B cell (primary cell): ENCODE measurements around the gene MLIP. TPM values are rescaled to one million over a fixed set of nuclear protein-coding genes. Genes with fewer than 3 reads are reported as not detected.

Source experiments
- ATAC-seq: fragments of 200-7000 bp; cut with Tn5 transposase; one replicate; pipeline ENCODE4 v1.10.0; 2021; ENCODE audit warnings: low read depth, mild to moderate bottlenecking, moderate number of reproducible peaks, moderate library complexity
- CTCF ChIA-PET: fragments of 350-600 bp; sonication (Branson Sonifier 250); formaldehyde crosslinking; loops from one replicate; lab custom pipeline; 2021; ENCODE audit warnings: antibody characterized with exemption, inconsistent platforms; lab: Charles Lee
- POLR2A ChIA-PET: fragments of 350-600 bp; sonication (Branson Sonifier 250); formaldehyde crosslinking; loops from one replicate; lab custom pipeline; 2021; ENCODE audit warnings: antibody characterized with exemption; lab: Charles Lee
- DNase-seq: peaks from one replicate; pipeline ENCODE4 v3.0.0; 2013
- H2AFZ ChIP-seq: 2 replicates; pipeline ENCODE4 v1.6.1; 2012; ENCODE audit warnings: mild to moderate bottlenecking, low read depth, low read length; ENCODE audit not compliant: insufficient read depth, poor library complexity, severe bottlenecking
- H3K27ac ChIP-seq, 2 donors: 1 replicate in 1 of 2; 2 replicates in 1 of 2; pipeline ENCODE4 v1.5.1; 2012 to 2013; ENCODE audit warnings: low read length in 2 of 2, mild to moderate bottlenecking in 2 of 2, moderate library complexity in 1 of 2
- H3K27me3 ChIP-seq, 4 experiments: fragments of 200-600 bp in 1 of 4; sonication (generic) in 1 of 4; replicated peaks in 1 of 4; 1 replicate in 2 of 4; 2 replicates in 2 of 4; pipeline versions ENCODE4 v1.6.1 to v1.7.0; 2013 to 2016; ENCODE audit warnings: low read length in 3 of 4, mild to moderate bottlenecking in 2 of 4, mixed read lengths in 1 of 4, moderate library complexity in 1 of 4; ENCODE audit not compliant: insufficient read depth in 4 of 4, control insufficient read depth in 3 of 4; ENCODE audit errors: control extremely low read depth in 1 of 4
- H3K36me3 ChIP-seq, 2 experiments: replicated peaks in 1 of 2; 1 replicate in 1 of 2; 2 replicates in 1 of 2; pipeline versions ENCODE4 v1.6.1 to v1.7.1; 2013; ENCODE audit warnings: low read length in 1 of 2; ENCODE audit not compliant: insufficient read depth in 2 of 2, control insufficient read depth in 1 of 2; ENCODE audit errors: control extremely low read depth in 1 of 2, extremely low read depth in 1 of 2
- H3K4me1 ChIP-seq, 2 donors: fragments of 200-600 bp in 1 of 2; sonication (generic) in 1 of 2; 1 replicate in 1 of 2; 2 replicates in 1 of 2; pipeline versions ENCODE4 v1.5.1 to v1.6.1; 2013 to 2017; ENCODE audit warnings: low read length in 2 of 2; ENCODE audit not compliant: control insufficient read depth in 2 of 2, insufficient read depth in 2 of 2
- H3K4me2 ChIP-seq: replicated peaks from 2 replicates; pipeline ENCODE3; 2012; ENCODE audit warnings: mild to moderate bottlenecking, low read depth, low read length; ENCODE audit not compliant: poor library complexity, severe bottlenecking
- H3K4me3 ChIP-seq, 5 experiments: fragments of 200-600 bp in 1 of 5; sonication (generic) in 1 of 5; 1 replicate in 3 of 5; 2 replicates in 2 of 5; pipeline versions ENCODE4 v1.5.1 to v1.7.0; 2011 to 2016; ENCODE audit warnings: low read length in 4 of 5, mild to moderate bottlenecking in 4 of 5, low read depth in 2 of 5, control low read depth in 1 of 5, moderate library complexity in 1 of 5; ENCODE audit not compliant: insufficient read depth in 1 of 5; ENCODE audit errors: control extremely low read depth in 1 of 5, extremely low read depth in 1 of 5
- H3K79me2 ChIP-seq: fragments of 200-600 bp; sonication (generic); one replicate; pipeline ENCODE4 v1.6.0; 2016; ENCODE audit warnings: low read length; ENCODE audit not compliant: control insufficient read depth, insufficient read depth
- H3K9ac ChIP-seq: fragments of 200-600 bp; sonication (generic); 2 replicates; pipeline ENCODE4 v1.6.1; 2017; ENCODE audit warnings: mild to moderate bottlenecking, low read length, moderate library complexity
- H3K9me3 ChIP-seq, 3 donors: one replicate each; pipeline versions ENCODE4 v1.6.1 to v1.7.1; 2013; ENCODE audit warnings: low read length in 2 of 3; ENCODE audit not compliant: control insufficient read depth in 2 of 3, insufficient read depth in 1 of 3; ENCODE audit errors: control extremely low read depth in 1 of 3
- H4K20me1 ChIP-seq: 2 replicates; pipeline ENCODE4 v1.6.0; 2012; ENCODE audit warnings: mild to moderate bottlenecking, low read length; ENCODE audit not compliant: insufficient read depth, control insufficient read depth, poor library complexity, severe bottlenecking
- H3K27ac Mint-ChIP-seq: one replicate; pipeline ENCODE4 v1.8.0; 2021; ENCODE audit warnings: mixed read lengths
- H3K27me3 Mint-ChIP-seq: one replicate; pipeline ENCODE4 v1.8.0; 2021; ENCODE audit warnings: mixed read lengths
- H3K4me1 Mint-ChIP-seq: one replicate; pipeline ENCODE4 v1.8.0; 2021; ENCODE audit warnings: mixed read lengths
- H3K4me3 Mint-ChIP-seq: one replicate; pipeline ENCODE4 v1.8.0; 2021; ENCODE audit warnings: mixed read lengths
- H3K9me3 Mint-ChIP-seq: one replicate; pipeline ENCODE4 v1.8.0; 2022; ENCODE audit warnings: mixed read lengths; ENCODE audit not compliant: insufficient read depth
- CTCF ChIP-seq: fragments of 200-600 bp; IDR thresholded peaks from one replicate; pipeline ENCODE4 v1.8.0; 2022; ENCODE audit warnings: antibody characterized with exemption, mild to moderate bottlenecking
- EZH2 ChIP-seq: IDR thresholded peaks from 2 replicates; pipeline ENCODE4 v1.6.1; 2012; ENCODE audit warnings: borderline replicate concordance, low read depth, mild to moderate bottlenecking, moderate library complexity, low read length; ENCODE audit not compliant: insufficient read depth, poor library complexity, severe bottlenecking
- WGBS: methylation state at CpG from one replicate; pipeline ENCODE4 v1.1.5; 2013; ENCODE audit warnings: missing lambda C conversion rate; ENCODE audit not compliant: insufficient coverage; 5-methylcytosine and 5-hydroxymethylcytosine counted together
- intact Hi-C: fragments of 100-400 bp; cut with micrococcal nuclease; formaldehyde crosslinking; loops from one replicate; pipeline ENCODE4 v1.10.0; 2022
- polyA plus RNA-seq: library from polyadenylated mRNA; depleted of rRNA; stranded (reverse); fragments of >200 nt; gene quantifications from 2 replicates; pipeline ENCODE4 v1.2.3, GENCODE V29; 2012
- total RNA-seq, 2 donors: library from RNA; stranded (reverse); fragments of 120-200 nt in 1 of 2; gene quantifications; 1 replicate in 1 of 2; 2 replicates in 1 of 2; pipeline versions ENCODE4 v1.2.3 to v1.2.4, GENCODE V29; 2013 to 2022

MLIP gene
- total and polyA plus RNA-seq, 2 donors (not counting 1 experiment from before 2014, with no cell fraction given): not detected

- Mint-ChIP-seq H3K27ac (no peak overlapping the region), H3K4me1 (no peaks in the 10 kb centered on the region), H3K4me3 (no peak overlapping the region), H3K9me3 (no peaks in the 10 kb centered on the region), H3K27me3 (no peaks in the 10 kb centered on the region)
- no CpG with 5 or more reads among the region's 3 CpGs for WGBS
- Histone ChIP-seq H3K27ac (no peak overlapping the region), H3K36me3 (no peaks in the 10 kb centered on the region), H4K20me1 (no peaks in the 10 kb centered on the region), H3K9ac (no peak overlapping the region), H3K4me3 (no peak overlapping the region), H2AFZ (no peak overlapping the region), H3K79me2 (no peaks in the 10 kb centered on the region), H3K9me3 (no peaks in the 10 kb centered on the region), H3K27me3 (no peaks in the 10 kb centered on the region), H3K4me2 (no peak overlapping the region), H3K4me1 (no peaks in the 10 kb centered on the region)
- CTCF ChIA-PET: no interaction called here
- ATAC-seq (no peak), DNase-seq (no peak)
- POLR2A ChIA-PET: no interaction called here
- intact Hi-C loops: no loop called here
- TF ChIP-seq CTCF (no peak), EZH2 (no peak)
These were observed 21.9 kb downstream of the MLIP start for GRCh38 chr6:54133186-54133585.

GRCh38 chr6:54134935-54135334, 23.7 kb downstream of the MLIP start:
- Mint-ChIP-seq H3K4me1 (no peaks in the 10 kb centered on the region), H3K27me3 (no peaks in the 10 kb centered on the region), H3K27ac (no peak overlapping the region), H3K4me3 (no peak overlapping the region), H3K9me3 (no peaks in the 10 kb centered on the region)
- Histone ChIP-seq H3K4me1 (no peaks in the 10 kb centered on the region), H2AFZ (no peak overlapping the region), H3K9ac (no peak overlapping the region), H3K79me2 (no peaks in the 10 kb centered on the region), H3K27me3 (no peaks in the 10 kb centered on the region), H4K20me1 (no peaks in the 10 kb centered on the region), H3K27ac (no peak overlapping the region), H3K4me3 (no peak overlapping the region), H3K9me3 (no peaks in the 10 kb centered on the region), H3K36me3 (no peaks in the 10 kb centered on the region), H3K4me2 (no peak overlapping the region)
- DNase-seq (no peak), ATAC-seq (no peak)
- intact Hi-C loops: no loop called here
- WGBS: no CpG with 5 or more reads among the region's 2 CpGs
- ChIA-PET CTCF (no interaction called here), POLR2A (no interaction called here)
- TF ChIP-seq CTCF: no peak
